ENCODE data around the gene TBXAS1. TPM values are rescaled to one million over a fixed set of nuclear protein-coding genes. Genes with fewer than 3 reads are reported as not detected.
A peak's percentile ranks its signal among the peaks of the same experiment; 100 is the strongest.

Gene TBXAS1
- total RNA-seq, 2 donors from 2014 or later: 3.9 to 4.7 TPM

DNA sequence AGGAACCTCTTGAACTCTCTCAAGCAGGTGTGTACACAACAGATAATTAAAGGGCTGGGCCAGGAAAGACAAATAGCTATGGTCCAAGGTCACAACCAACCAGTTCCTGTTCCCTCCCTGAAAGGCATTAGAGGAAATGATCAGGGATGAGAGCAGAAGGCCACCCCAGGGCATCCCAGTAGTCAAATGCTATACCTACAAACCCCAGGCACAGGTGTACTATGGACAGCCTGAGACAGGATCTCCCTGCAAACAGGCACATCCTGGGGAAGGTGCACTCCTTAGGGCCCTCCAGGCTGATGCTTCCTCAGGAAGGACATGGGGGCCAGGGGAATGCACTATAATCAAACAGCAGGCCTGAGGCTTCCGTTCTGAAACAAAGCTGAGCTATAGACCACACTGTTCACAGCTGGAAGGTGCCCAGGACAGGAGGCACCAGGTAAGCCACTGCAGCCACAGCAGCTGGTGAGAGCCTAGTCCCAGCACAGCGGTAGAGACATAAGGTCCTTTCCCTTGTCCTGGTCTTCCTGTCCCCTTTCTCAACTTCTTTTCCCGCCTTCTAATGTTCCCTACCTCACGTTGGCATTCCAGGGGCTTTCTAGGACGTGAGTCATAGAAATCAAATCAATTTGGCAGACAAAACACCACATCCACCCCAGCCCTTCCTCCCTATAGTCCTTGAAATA, 220.4 kb downstream of the TBXAS1 start:
- no peak for ATAC-seq (replicated peaks in 1 of 2)
- Mint-ChIP-seq H3K4me3 (no peak overlapping the region), H3K27ac (peak overlapping the region; percentile 61), H3K36me3 (ENCODE audit: insufficient read depth in 2 of 2) (peaks cover 0 to 3% of the 10 kb centered on the region in 2 donors), H3K27me3 (ENCODE audit: low read depth) (no peaks in the 10 kb centered on the region), H3K9me3 (no peaks in the 10 kb centered on the region), H3K4me1 (ENCODE audit: low read depth) (peaks cover 22% of the 10 kb centered on the region)
- DNase-seq: no peak

DNA sequence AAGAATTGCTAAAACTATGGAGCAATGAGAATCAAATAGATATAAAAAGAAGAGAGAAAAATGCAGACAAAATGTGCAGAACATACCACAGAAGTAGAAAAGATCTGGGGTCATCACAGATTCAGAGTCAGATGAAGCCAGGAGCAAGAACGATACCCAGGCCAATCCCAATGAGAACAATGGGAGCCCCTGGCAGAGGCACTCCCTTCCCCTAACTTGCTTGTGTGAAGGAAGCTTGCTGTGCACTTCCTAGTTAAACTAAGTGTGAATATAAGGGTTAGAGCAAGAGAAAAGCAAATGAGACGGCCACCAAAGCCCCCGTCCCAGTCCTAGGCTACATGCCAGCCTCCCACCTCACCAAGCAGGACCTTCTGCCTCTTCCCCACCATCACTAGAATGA, 221.0 kb downstream of the TBXAS1 start:
- DNase-seq (no peak), ATAC-seq (replicated peaks in 1 of 2) (no peak)
- Mint-ChIP-seq H3K27me3 (ENCODE audit: low read depth) (no peaks in the 10 kb centered on the region), H3K4me3 (no peak overlapping the region), H3K9me3 (no peaks in the 10 kb centered on the region), H3K27ac (peak overlapping the region; percentile 61), H3K4me1 (ENCODE audit: low read depth) (peaks cover 27% of the 10 kb centered on the region), H3K36me3 (ENCODE audit: insufficient read depth in 2 of 2) (peaks cover 0 to 3% of the 10 kb centered on the region in 2 donors)

DNA sequence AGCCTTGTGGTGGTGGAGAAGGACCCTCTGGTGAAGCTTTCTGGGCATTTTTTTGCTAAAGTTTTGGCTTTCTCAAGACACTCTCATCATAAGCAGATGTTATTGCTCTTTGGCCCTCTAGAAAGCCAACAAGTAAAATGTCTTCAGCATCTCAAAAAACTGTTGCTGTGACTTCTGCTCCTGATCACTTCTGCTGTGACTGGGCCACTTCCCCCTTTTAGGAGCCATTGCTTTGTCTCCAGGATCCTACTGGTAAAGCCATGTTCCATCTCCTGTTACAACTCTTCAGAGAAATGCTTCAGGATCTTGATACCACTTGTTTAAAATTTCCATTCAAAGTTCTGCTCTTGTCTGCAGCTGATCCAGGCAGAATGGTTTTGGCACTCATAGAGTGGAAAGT, 222.8 kb downstream of the TBXAS1 start:
- Mint-ChIP-seq H3K27me3 (ENCODE audit: low read depth) (no peaks in the 10 kb centered on the region), H3K4me3 (no peak overlapping the region), H3K9me3 (no peaks in the 10 kb centered on the region), H3K36me3 (ENCODE audit: insufficient read depth in 2 of 2) (peaks cover 0 to 6% of the 10 kb centered on the region in 2 donors), H3K27ac (no peak overlapping the region), H3K4me1 (ENCODE audit: low read depth) (peaks cover 37% of the 10 kb centered on the region)
- ATAC-seq (replicated peaks in 1 of 2): no peak
- DNase-seq: no peak

DNA sequence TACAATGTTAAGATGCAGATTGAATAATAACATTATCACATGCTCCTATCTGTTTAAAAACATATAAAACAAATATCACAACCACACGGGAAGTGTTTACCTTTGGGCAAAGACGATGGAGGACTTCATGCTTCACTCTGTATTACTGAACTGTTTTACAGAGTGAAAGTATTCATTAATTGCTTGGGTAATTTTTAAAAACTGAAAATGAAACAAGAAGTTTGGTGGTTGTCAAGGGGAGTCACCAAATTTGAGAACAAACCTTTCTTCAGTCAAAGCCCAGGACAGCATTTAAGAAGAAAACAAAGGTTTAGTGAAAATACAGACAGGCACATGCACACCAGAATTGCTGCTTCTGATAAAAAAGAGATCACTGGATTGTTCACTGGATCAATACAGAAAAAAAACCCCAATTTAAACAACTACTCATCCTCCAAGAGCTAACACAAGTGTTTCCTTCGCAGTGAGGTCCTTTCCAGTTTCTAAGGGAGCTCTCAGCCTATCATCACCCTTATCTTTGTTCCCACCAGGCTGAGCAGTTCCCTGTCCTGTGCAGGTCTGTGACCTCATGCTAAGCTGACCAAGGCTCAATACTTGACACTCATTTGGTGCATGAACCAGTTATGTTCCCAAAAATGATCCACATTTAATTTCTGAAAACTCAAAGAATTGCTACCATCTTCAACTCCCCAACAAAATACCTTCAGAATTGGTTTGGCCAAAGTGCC, 224.9 kb downstream of the TBXAS1 start:
- no peak for DNase-seq
- no peak for ATAC-seq (replicated peaks in 1 of 2)
- Mint-ChIP-seq H3K9me3 (no peaks in the 10 kb centered on the region), H3K36me3 (ENCODE audit: insufficient read depth in 2 of 2) (peaks cover 0 to 8% of the 10 kb centered on the region in 2 donors), H3K4me1 (ENCODE audit: low read depth) (peaks cover 50% of the 10 kb centered on the region), H3K27ac (peak overlapping the region; percentile 65), H3K4me3 (peak overlapping the region in 1 of 2 donors; percentile 29), H3K27me3 (ENCODE audit: low read depth) (no peaks in the 10 kb centered on the region)

DNA sequence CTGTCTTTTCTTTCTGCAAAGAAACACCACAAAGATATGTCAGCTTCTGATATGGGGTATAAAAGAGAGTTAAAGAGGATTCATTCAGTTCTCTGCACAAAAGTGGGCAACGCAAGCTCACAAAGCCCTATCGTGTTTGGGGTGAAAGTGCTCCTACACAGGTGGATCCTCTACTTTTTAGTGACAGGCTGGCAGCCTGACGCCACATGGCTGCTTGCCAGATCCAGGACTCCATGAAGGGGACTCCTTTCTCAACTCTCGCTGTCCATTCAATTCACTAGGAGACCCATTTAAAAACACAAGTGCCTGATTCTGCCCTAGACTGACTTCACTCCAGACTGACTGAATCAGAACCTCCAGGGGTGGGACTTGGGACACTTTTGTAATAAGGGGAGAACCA, 225.7 kb downstream of the TBXAS1 start:
- no peak for DNase-seq
- Mint-ChIP-seq H3K36me3 (ENCODE audit: insufficient read depth in 2 of 2) (peaks cover 0 to 8% of the 10 kb centered on the region in 2 donors), H3K27me3 (ENCODE audit: low read depth) (no peaks in the 10 kb centered on the region), H3K27ac (no peak overlapping the region), H3K4me3 (no peak overlapping the region), H3K9me3 (no peaks in the 10 kb centered on the region), H3K4me1 (ENCODE audit: low read depth) (peaks cover 54% of the 10 kb centered on the region)
- ATAC-seq (replicated peaks in 1 of 2): no peak

DNA sequence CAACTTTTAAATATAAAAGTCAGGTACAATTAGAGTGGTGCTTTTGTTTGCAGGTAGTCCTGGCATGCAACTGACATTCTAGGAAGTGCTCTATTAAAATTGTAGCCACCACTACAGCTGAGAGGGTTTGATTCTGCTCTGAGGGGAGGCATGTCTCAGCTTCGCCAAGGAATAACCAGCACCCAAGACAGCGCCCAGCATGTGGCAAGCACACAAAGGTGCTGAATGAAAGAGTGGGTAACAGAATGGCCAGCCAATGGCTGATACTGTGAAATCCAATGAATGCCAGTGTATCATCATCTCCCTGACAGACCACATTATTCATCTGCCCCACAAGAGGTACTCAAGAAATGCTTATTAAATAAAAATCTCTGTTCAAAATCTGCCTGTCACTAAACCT, 226.8 kb downstream of the TBXAS1 start:
- Mint-ChIP-seq H3K9me3 (no peaks in the 10 kb centered on the region), H3K27me3 (ENCODE audit: low read depth) (no peaks in the 10 kb centered on the region), H3K4me3 (no peak overlapping the region), H3K27ac (no peak overlapping the region), H3K4me1 (ENCODE audit: low read depth) (peaks cover 62% of the 10 kb centered on the region), H3K36me3 (ENCODE audit: insufficient read depth in 2 of 2) (peaks cover 0 to 9% of the 10 kb centered on the region in 2 donors)
- ATAC-seq (replicated peaks in 1 of 2) (no peak), DNase-seq (no peak)

DNA sequence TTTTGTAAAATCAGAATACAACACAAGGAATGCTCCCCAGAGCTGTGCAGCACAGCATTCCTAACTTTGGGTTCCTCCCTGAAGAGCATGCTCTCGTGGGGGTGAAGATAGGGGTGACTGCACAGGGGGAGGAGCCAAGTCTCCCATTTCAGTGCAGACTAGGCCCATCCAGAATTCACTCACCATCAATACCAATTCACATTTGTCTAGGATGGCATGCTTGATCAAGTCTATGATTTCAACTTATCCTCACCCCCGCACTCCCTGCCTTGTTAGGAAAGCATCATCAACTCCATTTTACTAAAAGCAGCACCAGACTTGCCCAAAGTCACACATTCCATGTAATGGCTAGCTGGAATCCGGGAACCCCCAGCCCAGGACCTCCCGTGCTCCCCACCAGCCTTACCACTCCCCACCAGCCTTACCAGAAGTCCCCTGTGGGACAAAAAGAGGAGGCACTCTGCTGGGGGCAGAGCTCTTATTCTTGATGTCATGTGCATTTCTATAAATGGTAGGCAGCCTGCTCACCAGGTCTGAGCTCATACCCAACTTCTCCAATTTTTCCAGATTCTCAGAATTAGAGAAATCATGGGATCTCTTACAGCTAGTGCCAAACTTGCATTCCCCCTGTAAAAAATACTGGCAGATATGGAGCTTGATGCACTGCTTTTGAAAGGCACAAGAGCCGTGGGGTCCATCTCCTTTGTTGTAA, 227.5 kb downstream of the TBXAS1 start:
- peaks cover 0 to 15% of the 10 kb centered on the region in 2 donors for H3K36me3 Mint-ChIP-seq (ENCODE audit: insufficient read depth in 2 of 2)
- no peak overlapping the region for H3K4me3 Mint-ChIP-seq
- peaks cover 70% of the 10 kb centered on the region for H3K4me1 Mint-ChIP-seq (ENCODE audit: low read depth)
- H3K27ac Mint-ChIP-seq: no peak overlapping the region
- ATAC-seq (replicated peaks in 1 of 2): no peak
- no peaks in the 10 kb centered on the region for H3K27me3 Mint-ChIP-seq (ENCODE audit: low read depth)
- peaks cover 0 to 2% of the 10 kb centered on the region in 2 donors for H3K9me3 Mint-ChIP-seq
- DNase-seq: no peak

DNA sequence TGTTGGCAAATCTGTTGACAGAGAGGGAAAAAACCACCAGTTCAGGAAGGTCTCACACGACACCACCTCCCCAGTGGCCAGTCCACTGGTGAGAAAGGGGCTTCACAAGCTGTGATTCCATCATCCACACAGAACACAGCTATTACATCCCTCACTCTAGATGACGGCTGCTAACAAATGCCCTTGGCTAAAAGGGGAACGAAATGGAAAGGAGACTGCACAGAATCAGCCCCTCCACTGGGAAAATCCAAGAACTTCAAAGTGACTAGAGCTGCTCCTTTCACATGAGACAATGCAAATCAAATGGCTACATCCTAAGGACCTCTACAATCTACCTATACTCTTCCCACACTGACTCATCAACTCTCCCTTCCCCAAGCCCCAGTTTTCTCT, 228.1 kb downstream of the TBXAS1 start:
- no peak for DNase-seq
- Mint-ChIP-seq H3K27ac (no peak overlapping the region), H3K27me3 (ENCODE audit: low read depth) (no peaks in the 10 kb centered on the region), H3K4me1 (ENCODE audit: low read depth) (peaks cover 74% of the 10 kb centered on the region), H3K9me3 (peaks cover 0 to 2% of the 10 kb centered on the region in 2 donors), H3K4me3 (no peak overlapping the region), H3K36me3 (ENCODE audit: insufficient read depth in 2 of 2) (peaks cover 0 to 16% of the 10 kb centered on the region in 2 donors)
- no peak for ATAC-seq (replicated peaks in 1 of 2)

DNA sequence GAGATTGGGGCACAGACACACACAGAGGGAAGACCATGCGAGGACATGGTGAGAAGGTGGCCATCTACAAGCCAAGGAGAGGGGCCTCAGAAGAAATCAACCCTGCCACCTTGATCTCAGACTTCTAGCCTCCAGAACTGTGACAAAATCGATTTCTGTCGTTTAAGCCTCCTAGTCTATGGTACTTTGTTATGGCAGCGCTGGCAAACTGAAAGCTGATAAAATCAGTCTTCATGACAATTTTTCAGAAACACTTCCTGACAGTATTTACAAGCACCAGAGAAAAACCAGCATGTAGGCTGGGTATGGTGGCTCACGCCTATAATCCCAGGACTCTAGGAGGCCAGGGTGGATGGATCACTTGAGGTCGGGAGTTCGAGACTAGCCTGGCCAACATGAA, 229.5 kb downstream of the TBXAS1 start:
- Mint-ChIP-seq H3K4me1 (ENCODE audit: low read depth) (peaks cover 71% of the 10 kb centered on the region), H3K9me3 (peaks cover 0 to 2% of the 10 kb centered on the region in 2 donors), H3K4me3 (peak overlapping the region; percentile 22 to 29), H3K27ac (no peak overlapping the region), H3K27me3 (ENCODE audit: low read depth) (no peaks in the 10 kb centered on the region), H3K36me3 (ENCODE audit: insufficient read depth in 2 of 2) (peaks cover 0 to 13% of the 10 kb centered on the region in 2 donors)
- no peak for ATAC-seq (replicated peaks in 1 of 2)
- DNase-seq: no peak

DNA sequence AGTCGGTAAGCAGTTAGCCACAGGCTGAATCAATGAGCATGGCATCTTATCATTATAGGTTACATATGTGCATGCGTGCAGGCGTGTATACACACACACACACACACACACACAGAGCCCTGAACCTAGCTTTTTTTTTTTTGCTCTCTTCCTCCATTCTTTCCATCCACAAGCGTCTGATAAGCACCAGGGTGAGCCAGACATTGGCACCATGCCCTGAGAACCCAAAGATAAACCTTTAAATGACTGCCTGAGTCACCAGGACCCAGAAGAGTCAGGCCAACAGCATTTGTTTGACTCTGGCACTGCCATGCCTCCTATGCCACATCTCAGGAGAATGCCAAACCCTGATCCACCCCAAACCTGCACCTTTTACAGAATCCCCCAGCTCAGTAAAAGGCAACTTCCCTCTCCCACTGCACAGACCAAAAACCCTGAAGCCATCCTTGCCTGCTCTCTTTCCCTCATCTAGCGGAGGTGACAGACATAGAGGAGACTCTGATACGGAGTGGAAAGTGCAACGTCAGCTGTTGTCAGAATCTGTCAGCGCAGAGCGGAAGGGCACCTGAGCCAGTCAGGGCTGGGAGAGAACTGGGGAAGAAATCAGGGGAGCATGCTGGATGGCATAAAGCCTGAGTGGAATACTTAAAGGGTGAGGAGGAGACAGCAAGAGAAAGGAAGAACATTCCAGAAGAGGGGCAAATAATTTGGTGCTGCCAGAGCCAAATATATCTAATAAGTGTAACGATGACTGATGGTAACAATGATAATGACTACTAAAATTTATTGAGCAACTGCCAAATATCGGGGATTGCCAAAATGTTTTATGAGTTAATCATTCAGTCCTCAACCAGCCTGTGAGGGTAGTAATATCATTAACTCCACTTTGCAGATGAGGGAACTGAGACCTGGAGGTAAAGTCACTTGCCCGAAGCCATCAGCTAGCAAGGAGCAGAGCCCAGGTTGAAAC, 230.5 kb downstream of the TBXAS1 start:
- Mint-ChIP-seq H3K4me3 (peak overlapping the region; percentile 88 to 93), H3K9me3 (peaks cover 0 to 2% of the 10 kb centered on the region in 2 donors), H3K27ac (peak overlapping the region; percentile 56), H3K4me1 (ENCODE audit: low read depth) (peaks cover 66% of the 10 kb centered on the region), H3K27me3 (ENCODE audit: low read depth) (no peaks in the 10 kb centered on the region), H3K36me3 (ENCODE audit: insufficient read depth in 2 of 2) (peaks cover 0 to 13% of the 10 kb centered on the region in 2 donors)
- ATAC-seq (replicated peaks in 1 of 2) (peak; percentile 23 to 28), DNase-seq (peak; percentile 46 to 61)

DNA sequence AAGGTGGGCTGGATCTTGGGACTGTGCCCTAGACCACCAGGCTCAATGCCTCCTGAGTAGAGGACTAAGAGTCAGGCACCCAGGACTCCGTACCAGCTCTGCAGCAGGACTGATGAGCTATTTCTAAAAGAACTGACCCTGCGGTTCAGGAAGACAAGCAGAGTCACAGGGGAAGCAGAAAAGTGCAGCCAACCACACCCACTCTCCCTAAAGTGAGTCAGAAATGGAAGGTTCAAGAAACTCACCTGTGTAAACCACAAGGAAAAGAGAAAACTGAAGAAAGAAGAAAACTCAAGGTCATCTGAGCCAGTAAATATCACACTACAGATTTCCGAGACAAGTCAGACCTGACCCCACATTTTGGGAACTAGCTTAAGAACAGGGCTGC, 231.2 kb downstream of the TBXAS1 start:
- H3K9me3 Mint-ChIP-seq: peaks cover 0 to 2% of the 10 kb centered on the region in 2 donors
- H3K27me3 Mint-ChIP-seq (ENCODE audit: low read depth): no peaks in the 10 kb centered on the region
- peak in 1 of 2 donors; percentile 13 for DNase-seq
- peaks cover 0 to 13% of the 10 kb centered on the region in 2 donors for H3K36me3 Mint-ChIP-seq (ENCODE audit: insufficient read depth in 2 of 2)
- H3K4me1 Mint-ChIP-seq (ENCODE audit: low read depth): peaks cover 60% of the 10 kb centered on the region
- H3K27ac Mint-ChIP-seq: no peak overlapping the region
- peak overlapping the region; percentile 88 to 93 for H3K4me3 Mint-ChIP-seq
- ATAC-seq (replicated peaks in 1 of 2): no peak

DNA sequence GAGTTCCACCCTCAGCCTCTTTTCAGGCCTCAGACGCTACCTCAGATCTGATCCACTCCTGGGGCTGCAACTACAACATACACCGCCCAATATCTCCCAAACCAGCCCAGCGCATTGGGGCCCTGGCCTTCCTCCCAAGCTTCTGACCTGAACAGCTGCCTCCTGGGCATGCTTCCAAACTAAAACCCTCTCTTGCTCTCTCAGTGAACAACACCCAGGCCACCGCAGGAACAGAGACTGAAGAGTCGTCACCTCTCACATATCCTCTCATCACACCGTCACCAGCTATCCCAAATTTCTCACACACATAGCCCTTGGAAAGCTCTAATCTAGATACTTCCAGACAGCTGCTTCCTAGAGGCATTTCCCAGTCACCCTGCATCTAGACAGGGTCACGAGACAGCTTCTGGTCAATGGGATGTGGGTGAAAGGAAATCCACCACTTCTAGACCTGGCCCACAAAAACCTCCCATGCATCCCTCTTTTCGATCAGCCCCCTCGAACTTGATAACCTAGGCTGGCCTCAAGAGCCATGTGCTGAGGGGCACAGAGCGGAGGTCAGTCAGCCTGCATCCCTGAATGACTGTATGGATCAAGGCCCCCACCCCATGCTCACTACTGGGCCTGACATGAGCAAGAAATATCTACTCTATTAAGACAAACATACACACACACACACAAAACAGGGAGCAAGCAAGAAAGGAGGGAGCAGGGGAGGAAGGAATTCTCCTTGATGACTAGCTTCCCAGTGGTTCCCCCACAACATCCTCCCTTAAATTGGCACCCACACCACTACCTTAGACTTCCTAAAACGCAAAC, 231.9 kb downstream of the TBXAS1 start:
- peak overlapping the region; percentile 88 to 93 for H3K4me3 Mint-ChIP-seq
- H3K27me3 Mint-ChIP-seq (ENCODE audit: low read depth): no peaks in the 10 kb centered on the region
- peak overlapping the region; percentile 10 for H3K27ac Mint-ChIP-seq
- ATAC-seq (replicated peaks in 1 of 2) (no peak), DNase-seq (no peak)
- H3K9me3 Mint-ChIP-seq: peaks cover 0 to 2% of the 10 kb centered on the region in 2 donors
- peaks cover 55% of the 10 kb centered on the region for H3K4me1 Mint-ChIP-seq (ENCODE audit: low read depth)
- H3K36me3 Mint-ChIP-seq (ENCODE audit: insufficient read depth in 2 of 2): peaks cover 0 to 17% of the 10 kb centered on the region in 2 donors
